H9 (cell line): ENCODE measurements around the gene C12orf56. TPM values are rescaled to one million over a fixed set of nuclear protein-coding genes. Genes with fewer than 3 reads are reported as not detected.

ENCODE experiments used
- DNase-seq: peaks from one replicate; pipeline ENCODE4 v3.0.0-alpha.2; 2017
- H2AFZ ChIP-seq: one replicate; pipeline ENCODE4 v1.6.1; 2013; ENCODE audit warnings: mild to moderate bottlenecking, low read length, control low read depth, moderate library complexity
- H2AK5ac ChIP-seq: 2 replicates; pipeline ENCODE4 v1.6.1; 2013; ENCODE audit warnings: low read length, control low read depth, mixed read lengths; ENCODE audit not compliant: insufficient read length
- H2BK120ac ChIP-seq: one replicate; pipeline ENCODE4 v1.6.1; 2013; ENCODE audit warnings: low read depth, mild to moderate bottlenecking, low read length, control low read depth, inconsistent platforms; ENCODE audit not compliant: poor library complexity, severe bottlenecking
- H2BK12ac ChIP-seq: 2 replicates; pipeline ENCODE4 v1.6.1; 2013; ENCODE audit warnings: low read length, control low read depth, mixed read lengths, low read depth; ENCODE audit not compliant: insufficient read length
- H2BK15ac ChIP-seq: 2 replicates; pipeline ENCODE4 v1.6.1; 2013; ENCODE audit warnings: low read depth, low read length, control low read depth
- H2BK20ac ChIP-seq: one replicate; pipeline ENCODE4 v1.6.1; 2013; ENCODE audit warnings: low read depth, mild to moderate bottlenecking, low read length, control low read depth, inconsistent platforms; ENCODE audit not compliant: poor library complexity, severe bottlenecking
- H2BK5ac ChIP-seq: 2 replicates; pipeline ENCODE4 v1.6.1; 2013; ENCODE audit warnings: low read length, control low read depth, mixed read lengths; ENCODE audit not compliant: insufficient read length
- H3K14ac ChIP-seq: 2 replicates; pipeline ENCODE4 v1.6.1; 2013; ENCODE audit warnings: low read length, control low read depth; ENCODE audit not compliant: insufficient read depth
- H3K18ac ChIP-seq: 2 replicates; pipeline ENCODE4 v1.6.1; 2013; ENCODE audit warnings: low read depth, mild to moderate bottlenecking, mixed read lengths, low read length, control low read depth; ENCODE audit not compliant: insufficient read length
- H3K23ac ChIP-seq: 2 replicates; pipeline ENCODE4 v1.6.1; 2013; ENCODE audit warnings: low read length, control low read depth, mixed read lengths, low read depth; ENCODE audit not compliant: insufficient read length
- H3K23me2 ChIP-seq: 2 replicates; pipeline ENCODE4 v1.6.1; 2013; ENCODE audit warnings: low read depth, mild to moderate bottlenecking, mixed read lengths, low read length, control low read depth; ENCODE audit not compliant: insufficient read length, poor library complexity, severe bottlenecking
- H3K27ac ChIP-seq: 2 replicates; pipeline ENCODE4 v1.5.1; 2013; ENCODE audit warnings: low read length, control low read depth, mixed read lengths, low read depth; ENCODE audit not compliant: insufficient read length
- H3K27me3 ChIP-seq: 2 replicates; pipeline ENCODE4 v1.6.1; 2013; ENCODE audit warnings: low read length, control low read depth, inconsistent platforms; ENCODE audit not compliant: insufficient read depth
- H3K4ac ChIP-seq: 2 replicates; pipeline ENCODE4 v1.6.1; 2013; ENCODE audit warnings: low read depth, mild to moderate bottlenecking, control low read depth, inconsistent platforms, low read length, moderate library complexity
- H3K4me1 ChIP-seq: 2 replicates; pipeline ENCODE4 v1.6.1; 2013; ENCODE audit warnings: low read length, control low read depth, inconsistent platforms; ENCODE audit not compliant: insufficient read depth
- H3K4me2 ChIP-seq: 2 replicates; pipeline ENCODE4 v1.6.1; 2013; ENCODE audit warnings: low read length, control low read depth, mixed read lengths; ENCODE audit not compliant: insufficient read length, insufficient read depth
- H3K56ac ChIP-seq: 2 replicates; pipeline ENCODE4 v1.6.1; 2013; ENCODE audit warnings: low read depth, mild to moderate bottlenecking, mixed read lengths, low read length, control low read depth; ENCODE audit not compliant: insufficient read length
- H3K79me1 ChIP-seq: 2 replicates; pipeline ENCODE4 v1.6.1; 2013; ENCODE audit warnings: low read depth, mild to moderate bottlenecking, moderate library complexity, low read length, control low read depth, inconsistent platforms; ENCODE audit not compliant: insufficient read depth, poor library complexity, severe bottlenecking
- H3K79me2 ChIP-seq: 2 replicates; pipeline ENCODE4 v1.6.1; 2013; ENCODE audit warnings: low read length, control low read depth, inconsistent platforms; ENCODE audit not compliant: insufficient read depth
- H3K9ac ChIP-seq: 2 replicates; pipeline ENCODE4 v1.6.1; 2013; ENCODE audit warnings: low read length, control low read depth, mixed read lengths; ENCODE audit not compliant: insufficient read length; ENCODE audit errors: extremely low read depth
- H3K9me3 ChIP-seq: one replicate; pipeline ENCODE4 v1.6.1; 2013; ENCODE audit warnings: low read depth, low read length, inconsistent platforms; ENCODE audit not compliant: control insufficient read depth
- H3T11ph ChIP-seq: one replicate; pipeline ENCODE4 v1.6.1; 2013; ENCODE audit warnings: mild to moderate bottlenecking, low read length, control low read depth, inconsistent platforms
- H4K20me1 ChIP-seq: one replicate; pipeline ENCODE4 v1.6.1; 2013; ENCODE audit not compliant: control insufficient read depth, insufficient read length, insufficient read depth
- H4K5ac ChIP-seq: 2 replicates; pipeline ENCODE4 v1.6.1; 2013; ENCODE audit warnings: low read depth, mild to moderate bottlenecking, mixed read lengths, low read length, control low read depth; ENCODE audit not compliant: insufficient read length
- H4K8ac ChIP-seq: replicated peaks from 2 replicates; pipeline ENCODE4 v1.6.1; 2013; ENCODE audit warnings: low read length, control low read depth, mixed read lengths, low read depth; ENCODE audit not compliant: insufficient read length
- H4K91ac ChIP-seq: 2 replicates; pipeline ENCODE4 v1.6.1; 2013; ENCODE audit warnings: low read depth, mild to moderate bottlenecking, moderate library complexity, mixed read lengths, low read length, control low read depth; ENCODE audit not compliant: insufficient read length
- H3K27ac Mint-ChIP-seq, 3 experiments: 2 replicates in 2 of 3; 3 replicates in 1 of 3; pipeline ENCODE4 v1.8.0; 2020 to 2021; ENCODE audit warnings: mixed read lengths in 3 of 3, mild to moderate bottlenecking in 1 of 3, moderate library complexity in 1 of 3
- H3K27me3 Mint-ChIP-seq: 2 replicates; pipeline ENCODE4 v1.8.0; 2021; ENCODE audit warnings: low read depth, mild to moderate bottlenecking, moderate library complexity, mixed read lengths
- H3K36me3 Mint-ChIP-seq, 3 experiments: 2 replicates in 2 of 3; 3 replicates in 1 of 3; pipeline ENCODE4 v1.8.0; 2020 to 2021; ENCODE audit warnings: low read depth in 3 of 3, mixed read lengths in 3 of 3; ENCODE audit not compliant: insufficient read depth in 1 of 3
- H3K4me1 Mint-ChIP-seq, 2 experiments: 2 replicates each; pipeline ENCODE4 v1.8.0; 2020; ENCODE audit warnings: mixed read lengths in 2 of 2
- H3K4me3 Mint-ChIP-seq, 2 experiments: 2 replicates in 1 of 2; 3 replicates in 1 of 2; pipeline ENCODE4 v1.8.0; 2020 to 2021; ENCODE audit warnings: mild to moderate bottlenecking in 2 of 2, mixed read lengths in 2 of 2, moderate library complexity in 1 of 2
- H3K9me3 Mint-ChIP-seq, 2 experiments: 2 replicates in 1 of 2; 3 replicates in 1 of 2; pipeline ENCODE4 v1.8.0; 2020; ENCODE audit warnings: mild to moderate bottlenecking in 2 of 2, mixed read lengths in 2 of 2, moderate library complexity in 1 of 2
- WGBS: extraction: QIAGEN DNeasy Blood & Tissue Kit; methylation state at CpG from one replicate; pipeline ENCODE4 v1.1.7; 2013; ENCODE audit warnings: missing lambda C conversion rate, low lambda C conversion rate, mixed read lengths; ENCODE audit not compliant: insufficient read length; ENCODE audit errors: extremely low coverage; 5-methylcytosine and 5-hydroxymethylcytosine counted together
- total RNA-seq: library from RNA; stranded (reverse); gene quantifications from 2 replicates; pipeline ENCODE4 v1.2.1, GENCODE V29; 2021
- TF ChIP-seq, protein P1 (sequence below): fragments of 200-600 bp; sonication (generic); conservative IDR thresholded peaks from 3 replicates; pipeline ENCODE4 v1.8.0; 2021; ENCODE audit warnings: antibody characterized with exemption, mild to moderate bottlenecking

The C12orf56 gene
- total RNA-seq, 1 experiment from 2014 or later, result 2.2 TPM

DNA sequence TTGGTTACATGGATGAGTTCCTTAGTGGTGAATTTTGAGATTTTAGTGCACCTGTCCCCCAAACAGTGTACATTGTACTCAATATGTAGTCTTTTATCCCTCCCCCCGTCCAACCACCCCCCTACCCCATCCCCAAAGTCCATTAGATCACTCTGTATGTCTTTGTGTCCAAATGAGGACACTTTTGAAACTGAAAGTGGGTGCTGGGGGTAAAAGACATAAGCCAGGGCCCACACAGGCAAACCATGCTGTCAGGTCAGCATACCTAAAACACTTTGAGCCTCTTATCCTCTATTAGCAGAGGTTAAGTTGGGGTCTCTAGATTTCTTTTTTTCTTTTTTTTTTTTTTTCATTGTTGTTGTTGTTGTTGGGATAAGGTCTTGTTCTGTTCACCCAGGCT, 137.2 kb downstream of the C12orf56 start:
- Histone ChIP-seq H3K27me3 (no peaks in the 10 kb centered on the region), H3K4ac (no peak overlapping the region), H3T11ph (no peak overlapping the region), H3K79me2 (no peaks in the 10 kb centered on the region), H2BK5ac (no peak overlapping the region), H2AFZ (no peak overlapping the region), H3K23ac (no peak overlapping the region), H2BK12ac (no peak overlapping the region), H3K14ac (no peak overlapping the region), H3K9me3 (no peaks in the 10 kb centered on the region), H2AK5ac (no peak overlapping the region), H3K79me1 (no peaks in the 10 kb centered on the region), H2BK15ac (no peak overlapping the region), H3K56ac (no peak overlapping the region), H3K27ac (no peak overlapping the region), H3K23me2 (no peaks in the 10 kb centered on the region), H4K91ac (no peak overlapping the region), H2BK20ac (no peak overlapping the region), H4K20me1 (no peaks in the 10 kb centered on the region), H4K5ac (no peak overlapping the region), H3K18ac (no peak overlapping the region), H3K4me1 (no peaks in the 10 kb centered on the region), H4K8ac (no peak overlapping the region), H3K9ac (no peak overlapping the region), H2BK120ac (no peak overlapping the region), H3K4me2 (no peak overlapping the region)
- Mint-ChIP-seq H3K36me3 (no peaks in the 10 kb centered on the region), H3K4me3 (no peak overlapping the region), H3K4me1 (0 out of 4 replicates have a peak, but pooled peaks cover 0 to 4% of the 10 kb centered on the region in 2 experiments), H3K9me3 (no peaks in the 10 kb centered on the region; a peak in 1 of 5 replicates), H3K27me3 (no peaks in the 10 kb centered on the region; the same call in 1 of the 2 replicates), H3K27ac (no peak overlapping the region)
- DNase-seq, result no peak
- WGBS, result no CpG with 5 or more reads among the region's 1 CpG
- TF ChIP-seq, protein P1, sequence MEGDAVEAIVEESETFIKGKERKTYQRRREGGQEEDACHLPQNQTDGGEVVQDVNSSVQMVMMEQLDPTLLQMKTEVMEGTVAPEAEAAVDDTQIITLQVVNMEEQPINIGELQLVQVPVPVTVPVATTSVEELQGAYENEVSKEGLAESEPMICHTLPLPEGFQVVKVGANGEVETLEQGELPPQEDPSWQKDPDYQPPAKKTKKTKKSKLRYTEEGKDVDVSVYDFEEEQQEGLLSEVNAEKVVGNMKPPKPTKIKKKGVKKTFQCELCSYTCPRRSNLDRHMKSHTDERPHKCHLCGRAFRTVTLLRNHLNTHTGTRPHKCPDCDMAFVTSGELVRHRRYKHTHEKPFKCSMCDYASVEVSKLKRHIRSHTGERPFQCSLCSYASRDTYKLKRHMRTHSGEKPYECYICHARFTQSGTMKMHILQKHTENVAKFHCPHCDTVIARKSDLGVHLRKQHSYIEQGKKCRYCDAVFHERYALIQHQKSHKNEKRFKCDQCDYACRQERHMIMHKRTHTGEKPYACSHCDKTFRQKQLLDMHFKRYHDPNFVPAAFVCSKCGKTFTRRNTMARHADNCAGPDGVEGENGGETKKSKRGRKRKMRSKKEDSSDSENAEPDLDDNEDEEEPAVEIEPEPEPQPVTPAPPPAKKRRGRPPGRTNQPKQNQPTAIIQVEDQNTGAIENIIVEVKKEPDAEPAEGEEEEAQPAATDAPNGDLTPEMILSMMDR, result no peak
